Measurements from ENCODE around the gene SLC12A5. TPM values are rescaled to one million over a fixed set of nuclear protein-coding genes. Genes with fewer than 3 reads are reported as not detected.
A peak's percentile ranks its signal among the peaks of the same experiment; 100 is the strongest.

SLC12A5 gene
- polyA plus RNA-seq, 3 donors, result 1.5 to 2.6 (median 2.5) TPM

GRCh38 chr20:46046588-46047310 is 17.7 kb downstream of the SLC12A5 start:
- no peak for DNase-seq (ENCODE audit: extremely low read depth in 1 of 11, low read depth in 9 of 11, low spot score in 4 of 11)

DNA sequence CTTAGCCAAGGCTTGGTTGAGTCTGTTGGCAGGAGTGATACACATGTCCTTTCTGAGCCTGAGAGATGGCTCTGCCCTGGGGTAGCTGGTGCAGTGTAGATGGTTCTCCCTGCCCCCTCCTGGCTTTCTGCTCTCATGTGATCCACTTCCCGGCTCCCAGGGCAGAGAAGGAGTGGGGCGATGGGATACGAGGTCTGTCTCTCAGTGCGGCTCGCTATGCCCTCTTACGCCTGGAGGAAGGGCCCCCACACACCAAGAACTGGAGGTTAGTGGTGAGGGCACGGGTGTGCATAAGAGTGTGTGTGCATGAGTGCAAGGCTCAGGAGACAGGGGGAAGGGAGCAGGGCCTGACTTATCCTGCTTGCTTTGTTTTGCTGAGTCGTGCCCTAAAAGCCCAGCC is 18.8 kb downstream of the SLC12A5 start:
- no peak for DNase-seq (ENCODE audit: extremely low read depth in 1 of 11, low read depth in 9 of 11, low spot score in 4 of 11)

DNA sequence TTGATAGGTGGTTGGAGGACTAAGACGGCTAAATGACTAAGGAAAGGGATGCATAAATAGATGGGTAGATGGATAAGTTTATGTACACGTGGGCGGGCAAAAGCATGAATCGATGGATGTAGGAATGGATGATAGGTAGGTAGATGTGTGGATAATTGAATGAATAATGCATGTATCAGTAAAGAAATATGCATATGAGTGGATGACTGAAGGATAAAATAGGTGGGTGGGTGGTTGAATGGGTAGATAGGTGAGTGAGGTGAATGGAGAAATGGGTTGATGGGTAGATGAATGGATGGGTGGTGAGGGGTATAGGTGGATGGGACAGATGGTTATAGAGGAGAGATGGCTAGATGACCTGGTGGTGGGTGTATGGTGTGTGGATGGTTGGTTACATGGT is 20.2 kb downstream of the SLC12A5 start:
- DNase-seq (ENCODE audit: extremely low read depth in 1 of 11, low read depth in 9 of 11, low spot score in 4 of 11), result no peak

DNA sequence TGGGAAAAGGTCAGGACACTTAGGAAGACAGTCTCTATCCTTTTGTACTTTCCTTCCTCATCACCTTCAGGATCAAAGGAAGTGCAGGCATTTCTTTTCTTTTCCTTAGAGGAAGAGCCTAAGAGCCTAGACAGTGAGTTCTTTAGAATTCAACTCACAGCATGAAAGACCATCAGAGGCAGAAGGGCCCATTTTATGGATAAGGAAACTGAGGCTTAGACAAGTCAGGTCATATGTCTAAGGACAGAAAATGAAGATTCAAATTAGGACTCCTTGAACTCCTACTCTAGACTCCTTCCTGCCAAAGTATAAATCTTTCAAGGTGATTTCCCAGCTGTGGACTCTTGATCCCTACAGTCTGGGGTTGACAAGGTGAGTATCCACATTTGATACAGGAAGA is 20.8 kb downstream of the SLC12A5 start:
- no peak for DNase-seq (ENCODE audit: extremely low read depth in 1 of 11, low read depth in 9 of 11, low spot score in 4 of 11)

DNA sequence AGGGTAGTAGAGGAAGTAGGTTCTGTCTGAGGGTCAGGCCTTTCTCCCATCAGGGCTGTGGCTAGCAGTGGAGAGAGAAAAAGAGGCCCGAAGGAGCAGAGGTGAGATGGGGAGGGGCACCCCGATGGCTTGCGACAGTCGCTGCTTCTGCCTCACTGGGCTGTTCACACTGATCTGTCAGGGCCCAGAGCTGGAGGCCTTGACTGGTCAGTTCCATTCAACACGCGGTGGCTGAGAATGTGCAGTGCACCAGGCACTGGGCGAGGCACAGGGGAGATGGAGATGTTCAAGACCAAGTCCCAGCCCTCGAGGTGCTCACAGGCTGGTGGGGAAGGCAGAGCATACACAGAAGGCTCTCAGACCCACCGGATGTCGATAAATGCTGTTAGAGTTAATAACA is 21.4 kb downstream of the SLC12A5 start:
- DNase-seq (ENCODE audit: extremely low read depth in 1 of 11, low read depth in 9 of 11, low spot score in 4 of 11), result no peak

DNA sequence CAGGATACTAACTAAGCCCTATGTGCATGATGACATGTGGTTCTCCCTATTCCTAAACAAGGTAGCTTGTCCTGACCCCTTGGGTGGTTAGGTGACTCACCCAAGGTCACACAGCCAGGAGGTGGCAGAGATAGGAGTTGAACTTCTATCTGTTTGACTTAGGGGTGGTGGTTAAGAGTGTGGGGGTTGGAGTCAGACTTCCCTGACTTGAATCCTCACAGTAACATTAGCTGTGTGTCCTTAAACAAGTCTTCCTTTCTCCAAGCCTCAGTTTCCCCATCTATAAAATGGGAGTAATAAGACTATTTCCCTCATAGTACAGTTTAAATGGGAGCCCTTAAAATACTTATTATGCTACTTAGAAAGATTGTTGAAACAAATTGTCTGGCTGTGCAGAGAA is 21.9 kb downstream of the SLC12A5 start:
- no peak for DNase-seq (ENCODE audit: extremely low read depth in 1 of 11, low read depth in 9 of 11, low spot score in 4 of 11)

DNA sequence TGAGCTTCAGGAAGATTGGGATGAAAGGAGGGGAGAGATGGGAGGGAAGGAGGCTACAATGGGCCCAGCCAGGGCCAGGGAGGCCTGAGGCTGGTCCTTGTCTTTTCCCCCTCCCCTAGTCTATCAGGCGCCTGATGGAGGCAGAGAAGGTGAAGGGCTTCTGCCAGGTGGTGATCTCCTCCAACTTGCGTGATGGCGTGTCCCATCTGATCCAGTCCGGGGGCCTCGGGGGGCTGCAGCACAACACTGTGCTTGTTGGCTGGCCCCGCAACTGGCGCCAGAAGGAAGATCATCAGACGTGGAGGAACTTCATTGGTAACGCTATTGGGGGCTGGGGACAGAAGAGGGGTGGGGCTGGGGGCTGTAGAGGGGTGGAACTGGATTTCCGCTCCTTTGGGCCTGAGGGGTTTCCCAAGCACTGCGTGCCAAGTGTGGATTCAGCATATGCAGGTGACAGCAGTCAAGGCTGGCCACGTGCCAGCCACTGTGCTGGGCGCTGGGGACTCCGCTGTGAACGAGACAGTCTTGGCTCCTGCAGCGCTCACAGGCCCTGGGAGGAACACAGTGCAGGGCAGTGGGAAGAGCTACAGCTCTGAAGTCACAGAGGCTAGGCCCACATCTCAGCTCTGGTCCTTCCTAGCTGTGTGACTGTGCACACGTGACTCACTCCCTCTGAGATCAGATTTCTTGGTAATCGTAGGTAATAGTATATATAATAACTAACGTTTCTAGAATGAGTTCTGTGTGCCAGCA is 22.7 kb downstream of the SLC12A5 start:
- no peak for DNase-seq (ENCODE audit: extremely low read depth in 1 of 11, low read depth in 9 of 11, low spot score in 4 of 11)

DNA sequence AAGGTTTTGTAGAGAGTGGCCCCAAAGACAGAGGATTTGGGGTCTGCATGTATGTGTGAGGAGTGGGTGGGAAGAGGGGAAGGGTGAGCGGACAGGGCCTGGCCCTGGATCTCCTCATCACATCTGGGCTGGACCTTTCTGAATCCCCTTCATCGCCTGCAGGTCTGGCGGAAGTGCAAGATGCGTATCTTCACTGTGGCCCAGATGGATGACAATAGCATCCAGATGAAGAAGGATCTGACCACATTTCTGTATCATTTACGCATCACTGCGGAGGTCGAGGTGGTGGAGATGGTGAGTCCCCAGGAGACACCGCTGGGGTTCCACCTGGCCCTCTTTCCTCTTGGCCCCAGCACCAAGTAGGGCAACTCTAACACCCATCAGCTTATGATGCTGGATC is 24.4 kb downstream of the SLC12A5 start:
- no peak for DNase-seq (ENCODE audit: extremely low read depth in 1 of 11, low read depth in 9 of 11, low spot score in 4 of 11)

DNA sequence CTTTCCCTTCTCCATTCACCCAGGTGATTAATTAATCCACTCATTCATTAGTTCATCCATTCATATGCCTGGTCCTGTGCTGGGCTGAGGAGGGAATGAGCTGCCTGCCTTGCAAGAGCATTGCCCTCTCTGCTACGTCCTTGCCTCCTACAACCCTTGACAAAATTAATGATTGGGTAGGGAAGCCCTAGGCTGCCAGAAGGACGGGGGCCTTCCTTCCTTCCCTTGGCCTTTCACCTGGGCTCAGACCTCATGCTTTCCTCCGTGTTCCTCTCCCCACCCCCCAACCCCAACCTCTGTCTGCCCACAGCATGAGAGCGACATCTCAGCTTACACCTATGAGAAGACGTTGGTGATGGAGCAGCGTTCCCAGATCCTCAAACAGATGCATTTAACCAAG is 25.6 kb downstream of the SLC12A5 start:
- no peak for DNase-seq (ENCODE audit: extremely low read depth in 1 of 11, low read depth in 9 of 11, low spot score in 4 of 11)

- DNase-seq (ENCODE audit: extremely low read depth in 1 of 11, low read depth in 9 of 11, low spot score in 4 of 11), result no peak
Observed at GRCh38 chr20:46055269-46055668, 26.3 kb downstream of the SLC12A5 start.

DNA sequence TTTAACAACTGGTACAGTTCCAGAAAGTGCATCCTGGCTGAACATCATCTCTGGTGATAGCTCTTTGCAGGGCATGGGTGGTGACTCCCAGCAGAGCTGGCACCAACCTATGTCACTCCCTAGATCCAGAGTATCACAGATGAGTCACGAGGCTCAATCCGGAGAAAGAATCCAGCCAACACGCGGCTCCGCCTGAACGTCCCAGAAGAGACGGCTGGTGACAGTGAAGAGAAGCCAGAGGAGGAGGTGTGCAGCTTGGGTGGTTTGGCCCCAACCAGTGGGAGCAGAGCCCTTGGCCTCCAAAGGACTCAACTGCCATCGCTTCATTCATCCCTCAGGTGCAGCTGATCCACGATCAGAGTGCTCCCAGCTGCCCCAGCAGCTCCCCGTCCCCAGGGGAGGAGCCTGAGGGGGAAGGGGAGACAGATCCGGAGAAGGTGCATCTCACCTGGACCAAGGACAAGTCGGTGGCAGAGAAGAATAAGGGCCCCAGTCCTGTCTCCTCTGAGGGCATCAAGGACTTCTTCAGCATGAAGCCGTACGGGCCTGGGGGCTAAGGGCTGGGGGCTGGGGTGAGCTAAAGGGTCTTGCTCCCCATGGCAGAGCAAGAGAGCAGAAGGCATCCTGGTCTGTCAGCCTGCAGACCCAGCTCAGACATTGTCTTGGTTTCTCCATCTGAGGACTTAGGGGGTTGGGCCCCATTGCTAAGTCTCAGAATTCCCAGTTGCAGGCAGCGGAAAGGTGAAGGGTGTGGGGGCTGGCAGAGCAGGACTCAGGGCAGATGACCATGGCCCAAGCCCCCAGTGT is 27.2 kb downstream of the SLC12A5 start:
- DNase-seq (ENCODE audit: extremely low read depth in 1 of 11, low read depth in 9 of 11, low spot score in 4 of 11), result no peak

GRCh38 chr20:46056970-46057855 is 28.2 kb downstream of the SLC12A5 start:
- peak in 9 of 11 donors; percentile 49 to 74 (median 63) for DNase-seq (ENCODE audit: extremely low read depth in 1 of 11, low read depth in 9 of 11, low spot score in 4 of 11)

DNA sequence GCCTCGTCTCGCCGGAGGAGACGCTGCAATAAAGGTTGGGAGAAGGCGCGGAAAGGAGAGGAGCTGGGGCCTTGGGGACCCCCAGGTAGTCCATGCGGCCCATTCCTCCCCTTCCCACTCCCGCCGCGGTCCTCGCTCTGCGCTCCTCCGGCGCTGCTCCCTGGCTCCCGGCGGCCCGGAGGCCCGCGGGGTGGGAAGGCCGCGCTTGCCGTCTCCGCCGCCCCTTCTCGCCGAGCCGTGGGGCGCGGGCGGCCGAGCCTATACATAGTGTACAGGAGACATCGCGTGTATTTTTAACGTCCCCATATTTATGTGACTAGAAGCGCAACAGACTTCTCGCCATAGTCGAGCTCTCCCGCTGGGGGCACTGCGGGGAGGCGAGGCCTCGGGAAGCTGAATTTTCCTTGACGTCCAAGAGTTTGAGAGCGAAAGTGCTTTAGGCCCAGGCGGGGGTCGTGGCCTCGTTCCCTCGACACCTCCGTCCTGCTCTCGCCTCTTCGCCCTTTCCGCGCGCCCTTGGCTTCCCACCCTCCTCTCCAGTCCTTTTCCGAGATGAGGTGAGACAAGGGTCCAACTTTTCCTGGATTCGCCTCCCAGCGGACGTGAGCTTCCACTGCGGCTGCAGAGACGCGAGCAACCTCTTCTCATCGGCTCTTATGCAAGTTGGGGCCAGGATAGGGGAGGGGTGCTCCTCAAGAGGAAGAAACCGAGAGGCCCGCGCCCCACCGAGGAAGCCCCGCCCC is 29.0 kb downstream of the SLC12A5 start:
- DNase-seq (ENCODE audit: extremely low read depth in 1 of 11, low read depth in 9 of 11, low spot score in 4 of 11), result peak in 9 of 11 donors; percentile 13 to 30 (median 23)

- DNase-seq (ENCODE audit: extremely low read depth in 1 of 11, low read depth in 9 of 11, low spot score in 4 of 11), result peak in 6 of 11 donors; percentile 1 to 24 (median 6)
Observed at GRCh38 chr20:46058599-46059281, 29.7 kb downstream of the SLC12A5 start.

DNA sequence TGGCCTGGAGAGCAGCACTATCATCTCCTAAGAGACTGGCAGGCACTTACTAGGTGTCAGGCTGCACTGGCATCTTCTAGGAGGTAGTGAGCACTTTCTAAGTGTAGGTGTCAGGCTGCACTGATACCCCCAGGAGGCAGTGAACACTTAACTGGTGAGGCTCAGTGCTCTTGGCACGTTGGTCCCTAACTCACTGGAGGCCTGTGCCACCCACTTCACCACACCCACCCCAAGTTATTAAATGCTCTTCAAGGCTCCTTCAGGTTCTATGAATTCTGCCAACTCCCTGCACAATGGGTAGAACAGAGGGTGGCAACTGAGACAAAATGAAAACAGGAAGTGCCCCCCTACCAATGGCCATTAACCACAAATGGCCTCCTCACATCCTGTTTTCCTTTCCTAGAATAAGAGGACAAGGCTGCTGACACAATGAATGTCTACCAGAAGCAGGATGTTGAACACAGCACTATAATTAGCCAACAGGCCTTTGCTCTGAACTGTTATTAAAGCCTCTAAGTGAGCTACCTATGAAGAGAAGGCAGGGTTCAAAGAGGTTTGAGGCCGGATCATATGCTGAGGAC is 31.4 kb downstream of the SLC12A5 start:
- DNase-seq (ENCODE audit: extremely low read depth in 1 of 11, low read depth in 9 of 11, low spot score in 4 of 11), result no peak

DNA sequence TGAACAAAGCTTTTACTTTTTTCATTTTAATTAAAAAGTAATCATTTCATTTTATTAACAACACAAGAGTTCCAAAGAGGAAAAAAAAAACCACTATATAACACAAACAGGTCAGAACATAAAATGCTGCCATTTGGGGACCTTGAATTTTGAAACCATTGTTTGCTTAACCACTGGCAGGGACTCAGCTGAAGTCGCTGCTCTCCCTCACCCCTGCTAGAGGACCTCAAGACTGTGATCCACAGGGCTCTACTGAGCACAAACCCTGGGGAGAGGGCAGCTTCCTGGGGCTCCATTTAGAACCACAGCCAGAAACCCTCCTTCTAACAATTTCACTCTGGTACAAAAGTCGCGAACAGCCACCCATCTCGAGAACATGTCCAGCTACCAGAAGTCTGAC is 32.0 kb downstream of the SLC12A5 start:
- DNase-seq (ENCODE audit: extremely low read depth in 1 of 11, low read depth in 9 of 11, low spot score in 4 of 11), result no peak

DNA sequence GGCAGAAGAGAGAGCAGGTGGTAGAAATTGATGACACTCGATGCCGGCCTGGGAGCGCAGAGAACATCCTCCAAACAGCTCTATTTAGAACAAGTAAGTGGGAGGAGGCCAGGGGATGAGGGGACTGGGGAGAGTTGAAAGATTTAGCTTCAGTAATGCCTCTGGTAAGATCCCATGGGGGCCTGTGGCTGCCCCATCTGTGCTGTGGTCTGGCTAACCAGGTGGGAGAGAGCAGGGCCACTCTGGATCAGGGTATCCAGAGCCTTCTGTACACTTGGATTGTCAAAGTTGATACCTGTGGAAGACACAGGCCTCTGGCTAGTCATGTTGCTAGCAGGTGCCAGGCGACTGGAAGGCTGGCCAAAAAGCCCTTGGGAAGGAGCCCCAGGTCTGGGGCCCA is 33.1 kb downstream of the SLC12A5 start:
- no peak for DNase-seq (ENCODE audit: extremely low read depth in 1 of 11, low read depth in 9 of 11, low spot score in 4 of 11)
